GM06990 (cell line): Measurements from ENCODE around the gene LRBA.
A peak's percentile ranks its signal among the peaks of the same experiment; 100 is the strongest.

ENCODE experiments used
- DNase-seq: peaks from one replicate; pipeline ENCODE4 v3.0.0-alpha.2; 2011; ENCODE audit not compliant: insufficient read length; ENCODE audit errors: extremely low read depth
- H3K27me3 ChIP-seq: replicated peaks from 2 replicates; pipeline ENCODE4 v1.6.0; 2011; ENCODE audit warnings: low read length; ENCODE audit not compliant: control insufficient read depth, insufficient read depth
- H3K36me3 ChIP-seq: 2 replicates; pipeline ENCODE4 v1.5.1; 2011; ENCODE audit warnings: low read length; ENCODE audit not compliant: control insufficient read depth, insufficient read depth
- H3K4me3 ChIP-seq: replicated peaks from 2 replicates; pipeline ENCODE4 v1.5.1; 2011; ENCODE audit warnings: low read depth, mild to moderate bottlenecking, control low read depth, low read length
- TF ChIP-seq, protein P1 (sequence below): IDR thresholded peaks from 2 replicates; pipeline ENCODE4 v1.5.1; 2011; ENCODE audit warnings: low read length, control low read depth, mild to moderate bottlenecking, inconsistent platforms; ENCODE audit not compliant: insufficient read depth, poor library complexity, severe bottlenecking

LRBA gene

DNA sequence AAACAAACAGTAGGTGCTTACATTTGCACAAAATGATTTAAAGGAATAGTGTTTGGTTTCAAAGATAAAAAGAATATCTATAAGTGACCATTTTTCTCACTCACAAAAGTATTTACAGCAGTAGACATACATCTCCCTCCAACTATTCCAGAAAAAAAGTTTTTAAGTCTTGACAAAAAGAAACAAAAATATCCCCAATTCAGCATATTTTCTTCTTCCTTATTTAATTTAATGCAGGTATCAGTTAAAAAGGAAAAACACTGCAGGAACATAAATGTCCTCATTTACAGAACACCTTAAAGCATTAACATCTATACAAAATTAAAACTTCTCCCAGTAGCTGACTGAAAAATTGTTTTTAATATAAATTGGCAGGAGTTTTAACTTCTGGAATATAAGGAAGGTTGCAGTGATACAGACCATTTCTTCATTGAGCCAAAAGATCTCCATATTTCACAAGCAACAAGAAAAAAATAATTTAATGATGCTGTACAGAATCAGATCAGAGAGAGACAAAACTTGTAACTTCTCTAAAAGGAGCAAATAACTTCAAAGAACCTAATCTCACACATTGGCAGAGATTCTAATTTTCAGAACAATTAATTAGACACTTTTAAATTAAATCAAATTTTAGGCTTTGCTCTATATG is 428.8 kb downstream of the LRBA start:
- Histone ChIP-seq H3K4me3 (no peak overlapping the region), H3K27me3 (no peaks in the 10 kb centered on the region), H3K36me3 (peaks cover 7% of the 10 kb centered on the region)
- no peak for DNase-seq
- TF ChIP-seq, protein P1, sequence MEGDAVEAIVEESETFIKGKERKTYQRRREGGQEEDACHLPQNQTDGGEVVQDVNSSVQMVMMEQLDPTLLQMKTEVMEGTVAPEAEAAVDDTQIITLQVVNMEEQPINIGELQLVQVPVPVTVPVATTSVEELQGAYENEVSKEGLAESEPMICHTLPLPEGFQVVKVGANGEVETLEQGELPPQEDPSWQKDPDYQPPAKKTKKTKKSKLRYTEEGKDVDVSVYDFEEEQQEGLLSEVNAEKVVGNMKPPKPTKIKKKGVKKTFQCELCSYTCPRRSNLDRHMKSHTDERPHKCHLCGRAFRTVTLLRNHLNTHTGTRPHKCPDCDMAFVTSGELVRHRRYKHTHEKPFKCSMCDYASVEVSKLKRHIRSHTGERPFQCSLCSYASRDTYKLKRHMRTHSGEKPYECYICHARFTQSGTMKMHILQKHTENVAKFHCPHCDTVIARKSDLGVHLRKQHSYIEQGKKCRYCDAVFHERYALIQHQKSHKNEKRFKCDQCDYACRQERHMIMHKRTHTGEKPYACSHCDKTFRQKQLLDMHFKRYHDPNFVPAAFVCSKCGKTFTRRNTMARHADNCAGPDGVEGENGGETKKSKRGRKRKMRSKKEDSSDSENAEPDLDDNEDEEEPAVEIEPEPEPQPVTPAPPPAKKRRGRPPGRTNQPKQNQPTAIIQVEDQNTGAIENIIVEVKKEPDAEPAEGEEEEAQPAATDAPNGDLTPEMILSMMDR, result no peak

DNA sequence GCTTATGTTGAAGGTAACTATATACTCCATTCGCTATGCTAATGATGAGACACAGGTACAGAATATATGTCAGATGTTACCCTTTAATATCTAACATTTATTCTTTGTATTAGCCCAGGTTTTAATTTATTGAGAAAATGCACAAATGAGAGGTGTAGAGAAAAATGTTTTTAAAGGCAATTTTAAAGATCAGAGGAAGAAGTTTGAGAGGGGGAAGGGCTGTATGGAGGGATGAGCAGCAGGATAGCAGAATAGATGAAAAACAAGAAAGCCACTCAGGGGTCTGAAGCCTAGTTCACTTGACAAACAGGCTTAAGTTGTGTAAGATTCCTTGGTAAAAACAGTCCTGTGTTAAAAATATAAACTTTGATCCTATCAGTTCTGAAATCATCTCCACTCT is 429.5 kb downstream of the LRBA start:
- Histone ChIP-seq H3K36me3 (peaks cover 7% of the 10 kb centered on the region), H3K4me3 (no peak overlapping the region), H3K27me3 (no peaks in the 10 kb centered on the region)
- DNase-seq, result no peak
- TF ChIP-seq, protein P1, result no peak

DNA sequence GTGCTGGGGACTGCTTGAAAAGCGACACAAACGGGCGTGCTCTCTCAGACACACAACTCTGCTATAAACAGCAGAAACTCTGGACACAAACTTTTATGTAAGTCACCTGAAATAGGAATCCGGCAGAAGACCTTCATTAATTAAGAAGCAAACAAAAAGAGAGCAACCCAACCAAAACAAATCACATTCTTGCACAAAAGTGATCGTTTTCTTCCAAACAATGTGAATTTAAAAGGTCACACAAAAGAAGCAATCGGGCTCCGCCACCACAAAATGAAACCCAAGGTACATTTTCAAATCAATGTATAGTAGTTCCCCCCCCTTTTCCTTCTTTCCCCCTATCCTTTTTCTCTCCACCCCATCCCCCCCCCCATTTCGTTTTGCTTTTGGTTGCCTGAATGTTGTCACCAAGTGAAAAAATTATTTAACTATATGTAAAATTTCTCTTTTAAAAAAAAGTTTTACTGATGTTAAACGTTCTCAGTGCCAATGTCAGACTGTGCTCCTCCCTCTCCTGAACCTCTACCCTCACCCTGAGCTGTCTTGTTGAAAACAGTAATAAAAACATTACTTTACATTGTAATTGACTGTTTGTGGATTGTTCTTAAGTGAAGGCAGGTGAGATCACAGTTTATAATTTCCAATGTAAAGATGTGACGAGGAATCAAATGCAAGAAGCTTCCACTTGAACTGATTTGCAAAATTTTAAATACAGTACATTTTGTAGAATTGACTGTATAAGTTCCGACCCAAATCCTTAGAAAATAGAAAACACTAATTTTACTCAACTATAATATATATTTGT is 430.8 kb downstream of the LRBA start:
- peaks cover 7% of the 10 kb centered on the region for H3K36me3 ChIP-seq
- TF ChIP-seq, protein P1, result no peak
- H3K4me3 ChIP-seq, result no peak overlapping the region
- no peaks in the 10 kb centered on the region for H3K27me3 ChIP-seq
- DNase-seq, result no peak

DNA sequence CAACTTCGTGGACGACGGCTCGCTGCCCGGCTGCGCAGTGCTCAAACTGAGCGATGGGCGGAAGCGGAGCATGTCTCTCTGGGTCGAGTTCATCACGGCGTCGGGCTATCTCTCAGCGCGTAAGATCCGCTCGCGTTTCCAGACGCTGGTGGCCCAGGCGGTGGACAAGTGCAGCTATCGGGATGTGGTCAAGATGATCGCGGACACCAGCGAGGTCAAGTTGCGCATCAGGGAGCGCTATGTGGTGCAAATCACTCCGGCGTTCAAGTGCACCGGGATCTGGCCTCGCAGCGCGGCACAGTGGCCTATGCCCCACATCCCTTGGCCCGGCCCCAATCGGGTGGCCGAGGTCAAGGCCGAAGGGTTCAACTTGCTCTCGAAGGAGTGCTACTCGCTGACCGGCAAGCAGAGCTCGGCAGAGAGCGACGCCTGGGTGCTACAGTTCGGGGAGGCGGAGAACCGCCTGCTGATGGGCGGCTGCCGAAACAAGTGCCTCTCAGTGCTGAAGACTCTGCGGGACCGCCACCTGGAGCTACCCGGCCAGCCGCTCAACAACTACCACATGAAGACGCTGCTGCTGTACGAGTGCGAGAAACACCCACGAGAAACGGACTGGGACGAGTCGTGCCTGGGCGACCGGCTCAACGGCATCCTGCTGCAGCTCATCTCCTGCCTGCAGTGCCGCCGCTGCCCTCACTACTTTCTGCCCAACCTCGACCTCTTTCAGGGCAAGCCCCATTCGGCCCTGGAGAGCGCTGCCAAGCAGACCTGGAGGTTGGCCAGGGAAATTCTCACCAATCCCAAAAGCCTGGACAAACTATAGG is 431.6 kb downstream of the LRBA start:
- peak; percentile 8 for DNase-seq
- Histone ChIP-seq H3K4me3 (no peak overlapping the region), H3K27me3 (no peaks in the 10 kb centered on the region), H3K36me3 (peaks cover 7% of the 10 kb centered on the region)
- TF ChIP-seq, protein P1, result no peak

DNA sequence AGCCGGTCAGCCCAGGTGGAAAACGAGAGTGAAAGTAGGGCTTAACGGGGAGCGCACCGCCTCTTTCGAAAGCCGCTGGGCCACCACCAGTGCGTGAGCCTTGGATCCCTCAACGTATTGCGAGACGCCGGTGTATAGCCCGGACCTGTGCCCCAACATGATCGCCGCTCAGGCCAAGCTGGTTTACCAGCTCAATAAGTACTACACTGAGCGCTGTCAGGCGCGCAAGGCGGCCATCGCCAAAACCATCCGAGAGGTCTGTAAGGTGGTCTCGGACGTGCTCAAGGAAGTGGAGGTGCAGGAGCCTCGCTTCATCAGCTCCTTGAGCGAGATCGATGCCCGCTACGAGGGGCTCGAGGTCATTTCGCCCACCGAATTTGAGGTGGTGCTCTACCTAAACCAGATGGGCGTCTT is 432.2 kb downstream of the LRBA start:
- Histone ChIP-seq H3K4me3 (no peak overlapping the region), H3K36me3 (peaks cover 7% of the 10 kb centered on the region), H3K27me3 (no peaks in the 10 kb centered on the region)
- TF ChIP-seq, protein P1, result no peak
- DNase-seq, result no peak
